RWPE2 (cell line): ENCODE data around the gene TMEM87B.

Experiments used
- ATAC-seq: fragments of 200-7000 bp; cut with Tn5 transposase; 3 replicates; pipeline ENCODE4 v1.9.1; 2021; ENCODE audit warnings: low read depth
- DNase-seq: peaks from one replicate; pipeline ENCODE4 v3.0.0-alpha.2; 2020; ENCODE audit warnings: low spot score
- H3K27ac ChIP-seq: fragments of 450-650 bp; 2 replicates; pipeline ENCODE4 v1.5.1; 2017; ENCODE audit warnings: mild to moderate bottlenecking; ENCODE audit not compliant: poor library complexity, severe bottlenecking
- H3K27me3 ChIP-seq: fragments of 250-450 bp; sonication (Bioruptor Pico); 2 replicates; pipeline ENCODE4 v1.5.1; 2021; ENCODE audit warnings: mild to moderate bottlenecking, moderate library complexity; ENCODE audit not compliant: insufficient read depth, poor library complexity, severe bottlenecking
- H3K36me3 ChIP-seq: fragments of 250-450 bp; sonication (Bioruptor Pico); 2 replicates; pipeline ENCODE4 v1.5.1; 2020; ENCODE audit warnings: low read depth, mild to moderate bottlenecking, moderate library complexity
- H3K4me1 ChIP-seq: fragments of 250-450 bp; sonication (Bioruptor Pico); 2 replicates; pipeline ENCODE4 v1.5.1; 2021; ENCODE audit warnings: mild to moderate bottlenecking, moderate library complexity; ENCODE audit not compliant: insufficient read depth, poor library complexity, severe bottlenecking
- H3K4me3 ChIP-seq: fragments of 250-450 bp; sonication (Bioruptor Pico); 2 replicates; pipeline ENCODE4 v1.5.1; 2021; ENCODE audit warnings: mild to moderate bottlenecking, moderate library complexity; ENCODE audit not compliant: severe bottlenecking
- H3K9me3 ChIP-seq: fragments of 250-450 bp; sonication (Bioruptor Pico); 2 replicates; pipeline ENCODE4 v1.5.1; 2021; ENCODE audit warnings: mild to moderate bottlenecking, moderate library complexity; ENCODE audit not compliant: severe bottlenecking
- TF ChIP-seq, protein P1 (sequence below): fragments of 450-650 bp; IDR thresholded peaks from one replicate; pipeline ENCODE4 v1.5.1; 2017; ENCODE audit warnings: mild to moderate bottlenecking, moderate library complexity; ENCODE audit not compliant: poor library complexity, severe bottlenecking

The TMEM87B gene

DNA sequence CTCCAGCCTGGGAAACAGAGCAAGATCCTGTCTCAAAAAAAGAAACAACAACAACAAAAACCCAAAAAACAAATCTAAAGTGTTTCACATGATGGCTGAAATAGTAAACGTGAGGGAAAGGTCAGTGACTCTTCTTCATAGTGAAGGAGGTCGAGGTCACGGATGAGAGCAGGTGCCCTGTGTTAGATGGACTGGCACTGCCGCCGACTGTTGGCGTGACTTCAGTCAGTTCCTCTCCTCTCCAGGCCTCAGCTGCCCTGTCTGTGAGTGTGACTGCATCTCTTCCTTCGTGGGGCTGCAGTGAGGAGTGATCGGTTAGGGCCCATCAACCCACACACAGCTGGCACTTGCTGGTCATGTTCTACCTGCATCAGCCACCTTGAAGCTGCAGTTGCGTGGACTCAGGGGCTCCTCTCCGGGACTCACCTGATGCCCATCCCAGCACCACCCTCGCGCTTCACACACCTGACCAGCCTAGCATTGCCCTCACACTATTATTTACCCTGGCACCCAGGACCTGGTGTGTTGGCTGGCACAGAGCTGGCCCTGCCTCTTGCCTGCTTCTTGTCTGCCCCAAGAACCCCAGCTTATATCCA lies 30.1 kb upstream of the TMEM87B start:
- TF ChIP-seq, protein P1, sequence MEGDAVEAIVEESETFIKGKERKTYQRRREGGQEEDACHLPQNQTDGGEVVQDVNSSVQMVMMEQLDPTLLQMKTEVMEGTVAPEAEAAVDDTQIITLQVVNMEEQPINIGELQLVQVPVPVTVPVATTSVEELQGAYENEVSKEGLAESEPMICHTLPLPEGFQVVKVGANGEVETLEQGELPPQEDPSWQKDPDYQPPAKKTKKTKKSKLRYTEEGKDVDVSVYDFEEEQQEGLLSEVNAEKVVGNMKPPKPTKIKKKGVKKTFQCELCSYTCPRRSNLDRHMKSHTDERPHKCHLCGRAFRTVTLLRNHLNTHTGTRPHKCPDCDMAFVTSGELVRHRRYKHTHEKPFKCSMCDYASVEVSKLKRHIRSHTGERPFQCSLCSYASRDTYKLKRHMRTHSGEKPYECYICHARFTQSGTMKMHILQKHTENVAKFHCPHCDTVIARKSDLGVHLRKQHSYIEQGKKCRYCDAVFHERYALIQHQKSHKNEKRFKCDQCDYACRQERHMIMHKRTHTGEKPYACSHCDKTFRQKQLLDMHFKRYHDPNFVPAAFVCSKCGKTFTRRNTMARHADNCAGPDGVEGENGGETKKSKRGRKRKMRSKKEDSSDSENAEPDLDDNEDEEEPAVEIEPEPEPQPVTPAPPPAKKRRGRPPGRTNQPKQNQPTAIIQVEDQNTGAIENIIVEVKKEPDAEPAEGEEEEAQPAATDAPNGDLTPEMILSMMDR, result no peak
- ATAC-seq (no peak), DNase-seq (no peak)
- Histone ChIP-seq H3K4me3 (no peak overlapping the region), H3K4me1 (no peaks in the 10 kb centered on the region), H3K27me3 (no peaks in the 10 kb centered on the region), H3K36me3 (no peaks in the 10 kb centered on the region), H3K9me3 (no peaks in the 10 kb centered on the region), H3K27ac (no peak overlapping the region)

DNA sequence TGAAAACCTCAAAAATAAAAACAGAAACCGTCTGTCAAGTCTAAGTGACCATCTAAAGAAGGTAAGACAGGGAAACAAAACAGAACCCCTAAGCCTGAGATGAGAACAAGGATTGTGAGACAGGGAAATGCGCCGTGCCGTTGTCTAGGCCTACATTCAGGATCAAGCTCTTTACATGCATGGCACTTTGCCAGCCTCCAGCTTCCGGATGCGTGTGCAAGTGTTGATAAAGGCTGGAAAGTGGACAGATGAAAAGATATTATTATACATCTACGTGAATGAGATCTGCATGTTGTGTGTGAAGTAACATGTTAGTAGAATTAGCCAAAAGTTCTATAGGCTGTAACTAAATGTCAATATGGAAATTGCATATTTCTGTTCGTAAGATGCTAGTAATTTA lies 28.6 kb upstream of the TMEM87B start:
- H3K27ac ChIP-seq, result no peak overlapping the region
- no peaks in the 10 kb centered on the region for H3K27me3 ChIP-seq
- no peak overlapping the region for H3K4me3 ChIP-seq
- ATAC-seq (no peak), DNase-seq (no peak)
- no peaks in the 10 kb centered on the region for H3K9me3 ChIP-seq
- H3K4me1 ChIP-seq, result no peaks in the 10 kb centered on the region
- TF ChIP-seq, protein P1, result no peak
- H3K36me3 ChIP-seq, result no peaks in the 10 kb centered on the region

DNA sequence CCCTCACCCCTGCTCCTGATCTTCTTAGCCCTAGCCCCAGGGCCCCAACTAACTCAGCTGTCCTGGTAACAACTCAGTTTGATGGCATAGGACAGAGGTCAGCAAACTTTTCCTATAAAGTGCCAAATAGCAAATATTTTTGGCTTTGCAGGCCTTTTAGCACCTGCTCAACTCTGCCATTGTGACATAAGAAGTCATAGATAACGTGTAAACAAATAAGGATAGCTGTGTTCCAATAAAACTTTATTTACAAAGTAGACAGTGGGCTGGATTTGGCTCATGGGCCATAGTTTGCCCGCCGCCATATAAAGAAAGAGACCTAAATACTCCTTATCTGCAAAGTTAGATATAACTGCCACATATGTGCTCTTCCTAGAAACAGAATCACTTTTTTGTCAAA lies 27.3 kb upstream of the TMEM87B start:
- Histone ChIP-seq H3K27ac (no peak overlapping the region), H3K36me3 (no peaks in the 10 kb centered on the region), H3K4me3 (no peak overlapping the region), H3K4me1 (peaks cover 10% of the 10 kb centered on the region), H3K9me3 (no peaks in the 10 kb centered on the region), H3K27me3 (no peaks in the 10 kb centered on the region)
- ATAC-seq, result no peak
- TF ChIP-seq, protein P1, result no peak
- DNase-seq, result no peak

DNA sequence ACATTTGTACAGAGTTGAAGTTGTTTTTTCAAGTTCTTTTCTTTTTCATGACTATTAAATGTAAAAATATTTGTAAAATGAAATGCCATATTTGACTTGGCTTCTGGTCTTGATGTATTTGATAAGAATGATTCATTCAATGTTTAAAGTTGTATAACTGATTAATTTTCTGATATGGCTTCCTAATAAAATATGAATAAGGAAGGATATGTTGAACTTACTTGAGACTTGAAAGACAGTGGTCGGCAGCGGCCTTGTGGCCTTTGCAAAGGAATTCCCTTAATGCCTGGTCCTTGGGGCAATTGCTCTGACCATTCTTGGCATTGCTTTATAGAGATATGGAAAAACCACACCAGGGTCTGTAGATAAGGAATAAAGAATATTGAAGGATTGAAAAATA lies 25.9 kb upstream of the TMEM87B start:
- H3K36me3 ChIP-seq, result no peaks in the 10 kb centered on the region
- H3K4me1 ChIP-seq, result peaks cover 21% of the 10 kb centered on the region
- H3K4me3 ChIP-seq, result no peak overlapping the region
- ATAC-seq (no peak), DNase-seq (no peak)
- no peaks in the 10 kb centered on the region for H3K27me3 ChIP-seq
- no peak overlapping the region for H3K27ac ChIP-seq
- TF ChIP-seq, protein P1, result no peak
- no peaks in the 10 kb centered on the region for H3K9me3 ChIP-seq

DNA sequence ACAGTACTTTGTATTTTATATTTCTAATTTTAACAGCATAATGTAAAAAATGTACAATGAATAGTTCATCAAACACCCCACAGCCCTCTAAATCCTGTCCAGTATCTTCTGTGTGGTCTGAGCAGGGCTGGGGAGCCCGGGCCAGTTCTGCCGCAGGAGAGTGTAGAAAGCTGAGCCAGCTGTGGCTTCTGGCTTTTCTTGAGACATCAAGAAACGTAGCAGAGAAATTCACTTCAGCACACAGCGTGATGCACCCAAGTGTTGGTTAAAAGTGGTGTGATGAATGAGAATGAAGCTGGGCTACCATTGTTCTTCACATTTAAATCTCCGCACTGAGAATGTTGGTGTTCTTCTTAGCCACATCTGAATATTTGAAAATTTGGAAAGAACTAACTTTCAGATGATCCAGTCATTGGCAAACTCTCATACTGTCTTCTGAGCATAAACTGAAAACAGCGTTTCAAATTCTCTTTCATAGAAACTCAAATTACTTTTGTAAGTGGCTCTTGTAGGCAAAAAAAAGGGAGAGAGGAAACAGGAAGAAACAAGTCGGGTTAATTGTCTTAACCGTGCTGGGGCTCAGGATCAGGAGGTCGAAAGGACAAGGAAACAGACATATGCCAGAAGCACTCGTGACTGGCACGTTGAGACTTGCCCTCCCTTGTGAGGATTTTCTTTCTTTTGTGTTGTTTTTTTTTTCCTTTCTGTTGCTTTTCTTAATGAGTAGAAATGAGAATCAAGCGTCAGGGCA lies 23.4 kb upstream of the TMEM87B start:
- Histone ChIP-seq H3K36me3 (no peaks in the 10 kb centered on the region), H3K27me3 (no peaks in the 10 kb centered on the region), H3K9me3 (no peaks in the 10 kb centered on the region), H3K27ac (peak overlapping the region; percentile 39), H3K4me3 (no peak overlapping the region), H3K4me1 (peaks cover 21% of the 10 kb centered on the region)
- DNase-seq (no peak), ATAC-seq (no peak)
- TF ChIP-seq, protein P1, result no peak
